Hepatocyte (in vitro differentiated cells): Measurements from ENCODE around the gene ANKS1B.

ENCODE experiments used
- CTCF ChIP-seq: fragments of 200-600 bp; sonication (generic); IDR thresholded peaks from 2 replicates; pipeline ENCODE4 v1.5.1; 2016; ENCODE audit warnings: antibody characterized with exemption, mild to moderate bottlenecking; ENCODE audit not compliant: poor library complexity
- EZH2 ChIP-seq: fragments of 200-600 bp; sonication (generic); IDR thresholded peaks from 2 replicates; pipeline ENCODE4 v1.6.1; 2016; ENCODE audit warnings: antibody characterized with exemption, mild to moderate bottlenecking, borderline replicate concordance

DNA sequence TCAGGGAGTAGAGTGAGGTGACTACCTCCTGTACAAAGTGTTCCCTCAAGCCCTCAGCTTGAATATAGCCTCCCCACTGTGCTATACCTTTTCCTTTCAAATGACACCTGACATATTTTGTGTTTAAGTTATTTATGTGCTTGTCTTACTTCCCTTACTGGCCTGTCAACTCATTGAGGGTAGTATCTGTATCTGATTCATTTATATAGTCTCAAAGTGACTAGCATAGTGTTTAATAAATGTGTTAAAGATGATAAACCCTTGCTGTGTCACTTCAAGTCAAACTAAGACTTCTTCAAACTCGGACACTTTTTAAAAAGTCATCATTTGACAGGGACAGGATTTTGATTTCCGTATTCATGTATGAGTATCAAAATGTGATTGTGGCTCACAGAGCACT, 1287.5 kb downstream of the ANKS1B start:
- TF ChIP-seq CTCF: no peak
- no peak for TF ChIP-seq EZH2
